ENCODE results near the gene CBARP.

GRCh38 chr19:1251330-1252220, 13.8 kb upstream of the CBARP start:
- TF ChIP-seq CTCF (conservative IDR thresholded peaks at IDR 0.05; ENCODE audit: low read depth, low read length) (no peak), EZH2 (IDR thresholded peaks at IDR 0.05; ENCODE audit: borderline replicate concordance, low read depth, low read length, poor library complexity, severe bottlenecking) (no peak)
